Mesenchymal stem cell (in vitro differentiated cells and primary cell): ENCODE measurements around the gene ELFN2.

Experiments
- DNase-seq: peaks from one replicate; pipeline ENCODE4 v3.0.0-alpha.2; 2013
- H2AFZ ChIP-seq: one replicate; pipeline ENCODE4 v1.6.1; 2013; ENCODE audit warnings: low read depth, mild to moderate bottlenecking, control low read depth, inconsistent platforms, low read length, moderate library complexity
- H2AK5ac ChIP-seq: 2 replicates; pipeline ENCODE4 v1.6.1; 2013; ENCODE audit warnings: low read length, moderate library complexity, mild to moderate bottlenecking, inconsistent platforms; ENCODE audit not compliant: severe bottlenecking
- H2BK120ac ChIP-seq: one replicate; pipeline ENCODE4 v1.6.1; 2013; ENCODE audit warnings: low read depth, mild to moderate bottlenecking, inconsistent platforms, low read length, moderate library complexity
- H2BK12ac ChIP-seq, 2 experiments: one replicate each; pipeline ENCODE4 v1.6.1; 2013; ENCODE audit warnings: inconsistent platforms in 2 of 2, low read length in 2 of 2, mild to moderate bottlenecking in 2 of 2, moderate library complexity in 2 of 2, control low read depth in 1 of 2
- H2BK15ac ChIP-seq: one replicate; pipeline ENCODE4 v1.6.1; 2013; ENCODE audit warnings: mild to moderate bottlenecking, low read depth, inconsistent platforms; ENCODE audit not compliant: poor library complexity, severe bottlenecking
- H2BK5ac ChIP-seq: 2 replicates; pipeline ENCODE4 v1.6.1; 2013; ENCODE audit warnings: low read depth, mild to moderate bottlenecking, low read length, control low read depth, inconsistent platforms; ENCODE audit not compliant: poor library complexity, severe bottlenecking
- H3K14ac ChIP-seq, 2 experiments: one replicate each; pipeline ENCODE4 v1.6.1; 2013; ENCODE audit warnings: inconsistent platforms in 2 of 2, low read length in 2 of 2, control low read depth in 1 of 2, mild to moderate bottlenecking in 1 of 2, moderate library complexity in 1 of 2
- H3K18ac ChIP-seq, 2 experiments: one replicate each; pipeline ENCODE4 v1.6.1; 2013; ENCODE audit warnings: inconsistent platforms in 2 of 2, low read length in 2 of 2, control low read depth in 1 of 2, low read depth in 1 of 2, mild to moderate bottlenecking in 1 of 2
- H3K23ac ChIP-seq, 2 experiments: one replicate each; pipeline ENCODE4 v1.6.1; 2013; ENCODE audit warnings: inconsistent platforms in 2 of 2, low read length in 2 of 2, mild to moderate bottlenecking in 2 of 2, moderate library complexity in 2 of 2, control low read depth in 1 of 2
- H3K27ac ChIP-seq: 2 replicates; pipeline ENCODE4 v1.5.1; 2013; ENCODE audit warnings: mild to moderate bottlenecking, moderate library complexity, low read length, control low read depth, inconsistent platforms; ENCODE audit not compliant: poor library complexity, severe bottlenecking
- H3K27me3 ChIP-seq, 2 experiments: 2 replicates each; pipeline versions ENCODE4 v1.6.1 to v1.7.0; 2013; ENCODE audit warnings: low read length in 2 of 2, mild to moderate bottlenecking in 2 of 2, moderate library complexity in 2 of 2, control low read depth in 1 of 2, inconsistent platforms in 1 of 2; ENCODE audit not compliant: control insufficient read depth in 1 of 2, insufficient read depth in 1 of 2
- H3K36me3 ChIP-seq, 2 experiments: 2 replicates each; pipeline versions ENCODE4 v1.6.1 to v1.7.0; 2013; ENCODE audit warnings: low read length in 2 of 2, control low read depth in 1 of 2, inconsistent platforms in 1 of 2, low read depth in 1 of 2, mild to moderate bottlenecking in 1 of 2; ENCODE audit not compliant: insufficient read depth in 2 of 2, control insufficient read depth in 1 of 2
- H3K4ac ChIP-seq, 2 experiments: one replicate each; pipeline ENCODE4 v1.6.1; 2013; ENCODE audit warnings: inconsistent platforms in 2 of 2, low read length in 2 of 2, mild to moderate bottlenecking in 2 of 2, moderate library complexity in 2 of 2, control low read depth in 1 of 2, low read depth in 1 of 2
- H3K4me1 ChIP-seq: 2 replicates; pipeline ENCODE4 v1.6.1; 2013; ENCODE audit warnings: low read depth, low read length, control low read depth; ENCODE audit not compliant: control insufficient read depth, insufficient read depth
- H3K4me2 ChIP-seq: 2 replicates; pipeline ENCODE4 v1.6.1; 2013; ENCODE audit warnings: low read length, mild to moderate bottlenecking, inconsistent platforms; ENCODE audit not compliant: poor library complexity, severe bottlenecking
- H3K4me3 ChIP-seq, 2 experiments: 2 replicates each; pipeline versions ENCODE4 v1.5.1 to v1.7.0; 2013; ENCODE audit warnings: low read length in 2 of 2, mild to moderate bottlenecking in 2 of 2, control low read depth in 1 of 2, low read depth in 1 of 2; ENCODE audit not compliant: insufficient read depth in 1 of 2
- H3K79me1 ChIP-seq: replicated peaks from 2 replicates; pipeline ENCODE4 v1.6.1; 2013; ENCODE audit warnings: mild to moderate bottlenecking, control low read depth, low read length, inconsistent platforms; ENCODE audit not compliant: poor library complexity, severe bottlenecking
- H3K9ac ChIP-seq: 2 replicates; pipeline ENCODE4 v1.7.0; 2013; ENCODE audit warnings: mild to moderate bottlenecking, low read length, moderate library complexity
- H3K9me3 ChIP-seq: 2 replicates; pipeline ENCODE4 v1.7.0; 2013; ENCODE audit warnings: mild to moderate bottlenecking, low read length; ENCODE audit not compliant: control insufficient read depth
- H4K8ac ChIP-seq: one replicate; pipeline ENCODE4 v1.6.1; 2013; ENCODE audit warnings: inconsistent platforms, mild to moderate bottlenecking, low read length, moderate library complexity
- H4K91ac ChIP-seq: one replicate; pipeline ENCODE4 v1.6.1; 2013; ENCODE audit warnings: mild to moderate bottlenecking, low read length, inconsistent platforms
- WGBS: methylation state at CpG from one replicate; pipeline ENCODE4 v1.1.7; 2013; ENCODE audit warnings: mixed read lengths; 5-methylcytosine and 5-hydroxymethylcytosine counted together

ELFN2 gene

DNA sequence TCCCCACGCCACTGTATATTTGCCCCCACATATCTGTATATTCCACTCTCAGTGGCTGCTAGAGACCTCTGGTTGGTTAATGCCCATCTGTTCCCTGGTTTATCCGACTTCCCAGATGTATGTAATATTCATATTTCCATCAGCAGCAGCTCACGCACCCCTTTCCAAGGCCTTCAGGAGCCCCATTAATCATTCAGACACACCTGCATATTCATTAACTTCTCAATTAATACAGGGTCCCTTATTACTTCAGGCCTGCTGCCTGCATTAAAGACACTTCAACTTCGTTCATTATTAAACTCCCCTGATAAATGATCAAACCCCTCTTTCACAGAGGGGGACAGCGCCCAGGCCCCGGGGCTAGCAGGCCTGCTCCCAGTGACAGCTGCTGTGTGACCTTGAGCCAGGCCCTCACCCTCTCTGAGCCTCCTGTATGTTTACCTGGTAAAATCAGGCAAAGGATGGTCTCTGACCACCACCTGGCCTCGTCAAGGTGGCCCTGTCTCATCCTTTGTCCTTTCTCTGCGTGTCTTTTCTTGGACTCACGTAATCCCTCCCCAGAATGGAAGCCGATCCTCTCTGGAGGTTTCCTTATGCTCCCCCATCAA is 34.5 kb downstream of the ELFN2 start:
- H3K4me1 ChIP-seq = peaks cover 21% of the 10 kb centered on the region
- no peak overlapping the region for H3K4ac ChIP-seq
- H2BK120ac ChIP-seq = no peak overlapping the region
- WGBS = 85% methylated on average over 10 of the region's 10 CpGs
- H2BK15ac ChIP-seq = no peak overlapping the region
- H3K14ac ChIP-seq = no peak overlapping the region
- H3K27me3 ChIP-seq = peaks cover 0 to 49% of the 10 kb centered on the region in 2 experiments
- H3K27ac ChIP-seq = no peak overlapping the region
- peaks cover 60% of the 10 kb centered on the region for H3K79me1 ChIP-seq
- H3K18ac ChIP-seq = no peak overlapping the region
- peaks cover 0 to 78% of the 10 kb centered on the region in 2 experiments for H3K36me3 ChIP-seq
- H3K4me2 ChIP-seq = no peak overlapping the region
- H3K23ac ChIP-seq = no peak overlapping the region
- DNase-seq = no peak
- H3K9ac ChIP-seq = no peak overlapping the region
- no peak overlapping the region for H4K91ac ChIP-seq
- no peak overlapping the region for H4K8ac ChIP-seq
- H3K9me3 ChIP-seq = no peaks in the 10 kb centered on the region
- no peak overlapping the region for H2AK5ac ChIP-seq
- no peak overlapping the region for H3K4me3 ChIP-seq
- no peak overlapping the region for H2BK12ac ChIP-seq
- H2BK5ac ChIP-seq = no peak overlapping the region
- H2AFZ ChIP-seq = no peak overlapping the region

DNA sequence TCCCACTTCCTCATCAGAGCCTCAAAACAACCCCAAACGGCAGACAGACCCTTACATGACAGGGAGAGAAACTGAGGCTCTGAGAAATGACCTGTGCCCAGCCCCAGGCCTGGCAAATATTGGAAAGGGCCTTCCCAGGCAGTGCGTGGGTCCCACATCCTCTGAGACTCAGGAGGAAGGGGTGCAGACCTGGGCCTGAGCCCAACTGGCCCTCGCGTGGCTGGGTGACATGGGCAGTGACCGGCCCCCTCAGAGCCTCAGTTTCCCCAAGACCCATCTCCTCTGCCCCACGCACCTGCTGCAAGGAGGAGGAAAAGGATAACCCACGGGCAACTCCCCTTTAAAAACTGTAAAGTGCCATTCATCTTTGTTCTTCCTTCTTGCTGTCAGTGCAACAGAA is 35.6 kb downstream of the ELFN2 start:
- Histone ChIP-seq H4K91ac (no peak overlapping the region), H3K27me3 (peaks cover 0 to 49% of the 10 kb centered on the region in 2 experiments), H3K4ac (no peak overlapping the region), H3K36me3 (peaks cover 0 to 72% of the 10 kb centered on the region in 2 experiments), H2AFZ (no peak overlapping the region), H3K18ac (no peak overlapping the region), H4K8ac (no peak overlapping the region), H3K79me1 (peaks cover 55% of the 10 kb centered on the region), H3K14ac (no peak overlapping the region), H3K9me3 (no peaks in the 10 kb centered on the region), H3K23ac (no peak overlapping the region), H2BK120ac (no peak overlapping the region), H2BK5ac (no peak overlapping the region), H3K27ac (no peak overlapping the region), H3K9ac (no peak overlapping the region), H2BK15ac (no peak overlapping the region), H3K4me2 (no peak overlapping the region), H2BK12ac (no peak overlapping the region), H3K4me3 (no peak overlapping the region), H3K4me1 (peaks cover 26% of the 10 kb centered on the region), H2AK5ac (no peak overlapping the region)
- 84% methylated on average over 7 of the region's 7 CpGs for WGBS
- DNase-seq = no peak

DNA sequence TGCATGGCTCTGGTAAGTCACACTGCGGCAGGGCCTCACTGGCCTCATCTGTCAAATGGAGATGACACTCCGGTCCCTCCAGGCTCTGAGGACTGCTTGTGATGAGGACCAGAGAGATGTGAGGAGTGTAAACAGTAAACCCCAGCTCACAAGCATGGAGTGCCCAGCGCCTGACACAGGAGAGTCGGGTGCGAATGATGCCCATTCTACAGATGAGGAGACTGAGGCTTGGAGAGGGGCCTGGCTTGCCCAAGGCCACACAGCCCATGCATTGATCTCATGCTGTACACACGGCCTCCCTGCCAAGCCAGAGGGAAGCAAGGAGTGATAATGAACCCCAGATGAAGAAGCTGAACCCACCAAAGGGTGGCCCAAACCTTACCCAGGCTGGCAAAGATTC is 37.2 kb downstream of the ELFN2 start:
- Histone ChIP-seq H3K4me3 (no peak overlapping the region), H2AFZ (no peak overlapping the region), H3K27me3 (peaks cover 0 to 49% of the 10 kb centered on the region in 2 experiments), H2BK15ac (no peak overlapping the region), H3K23ac (no peak overlapping the region), H3K27ac (no peak overlapping the region), H3K4me2 (no peak overlapping the region), H3K9me3 (no peaks in the 10 kb centered on the region), H3K36me3 (peaks cover 0 to 65% of the 10 kb centered on the region in 2 experiments), H4K8ac (no peak overlapping the region), H2BK12ac (no peak overlapping the region), H3K79me1 (peaks cover 54% of the 10 kb centered on the region), H3K9ac (no peak overlapping the region), H4K91ac (no peak overlapping the region), H3K4me1 (peaks cover 26% of the 10 kb centered on the region), H3K18ac (no peak overlapping the region), H3K4ac (no peak overlapping the region), H2BK120ac (no peak overlapping the region), H2AK5ac (no peak overlapping the region), H2BK5ac (no peak overlapping the region), H3K14ac (no peak overlapping the region)
- WGBS = 82% methylated on average over 6 of the region's 6 CpGs
- no peak for DNase-seq

DNA sequence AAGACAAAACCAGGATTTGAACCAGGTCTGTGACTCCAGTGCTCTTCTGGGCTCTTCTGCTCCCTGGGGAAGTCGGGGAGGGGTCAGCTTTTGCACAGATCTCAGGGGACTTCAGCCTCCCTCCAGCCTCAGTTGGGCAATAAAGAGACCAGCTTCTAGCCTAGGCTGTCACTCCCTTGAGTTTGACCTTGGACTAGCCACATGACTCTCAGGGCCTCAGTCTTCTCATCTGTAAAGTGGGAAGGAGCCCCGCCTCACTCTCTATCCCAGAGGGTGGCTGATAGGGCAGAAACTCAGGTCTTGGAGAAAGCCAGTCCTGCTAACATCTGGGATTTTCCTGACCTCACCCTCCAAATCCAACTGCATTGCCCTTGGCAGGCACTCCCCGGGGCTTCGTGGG is 38.7 kb downstream of the ELFN2 start:
- H3K18ac ChIP-seq = no peak overlapping the region
- H3K14ac ChIP-seq = no peak overlapping the region
- no peak overlapping the region for H4K91ac ChIP-seq
- H2BK15ac ChIP-seq = no peak overlapping the region
- H2AK5ac ChIP-seq = no peak overlapping the region
- H3K4me2 ChIP-seq = no peak overlapping the region
- H3K9ac ChIP-seq = no peak overlapping the region
- no peak overlapping the region for H2BK120ac ChIP-seq
- H3K79me1 ChIP-seq = peaks cover 48% of the 10 kb centered on the region
- no peak for DNase-seq
- WGBS = 99% methylated on average over 4 of the region's 4 CpGs
- no peak overlapping the region for H3K4ac ChIP-seq
- H3K4me1 ChIP-seq = peaks cover 26% of the 10 kb centered on the region
- H2BK5ac ChIP-seq = no peak overlapping the region
- H3K36me3 ChIP-seq = peaks cover 0 to 59% of the 10 kb centered on the region in 2 experiments
- no peak overlapping the region for H3K4me3 ChIP-seq
- H2BK12ac ChIP-seq = no peak overlapping the region
- H3K23ac ChIP-seq = no peak overlapping the region
- no peak overlapping the region for H4K8ac ChIP-seq
- H2AFZ ChIP-seq = no peak overlapping the region
- no peak overlapping the region for H3K27ac ChIP-seq
- H3K27me3 ChIP-seq = peaks cover 0 to 51% of the 10 kb centered on the region in 2 experiments
- no peaks in the 10 kb centered on the region for H3K9me3 ChIP-seq
